Hepatocyte (in vitro differentiated cells): ENCODE data around the gene IGSF23.

Experiments
- CTCF ChIP-seq: fragments of 200-600 bp; sonication (generic); IDR thresholded peaks from 2 replicates; pipeline ENCODE4 v1.5.1; 2016; ENCODE audit warnings: antibody characterized with exemption, mild to moderate bottlenecking; ENCODE audit not compliant: poor library complexity
- EZH2 ChIP-seq: fragments of 200-600 bp; sonication (generic); IDR thresholded peaks from 2 replicates; pipeline ENCODE4 v1.6.1; 2016; ENCODE audit warnings: antibody characterized with exemption, mild to moderate bottlenecking, borderline replicate concordance

- TF ChIP-seq EZH2 (no peak), CTCF (no peak)
Measured at GRCh38 chr19:44618640-44619357, 5.4 kb downstream of the IGSF23 start.
